ENCODE measurements around the gene FGF12. TPM values are rescaled to one million over a fixed set of nuclear protein-coding genes. Genes with fewer than 3 reads are reported as not detected.

FGF12 gene
- total RNA-seq, 1 experiment from 2014 or later, result 0.51 TPM

DNA sequence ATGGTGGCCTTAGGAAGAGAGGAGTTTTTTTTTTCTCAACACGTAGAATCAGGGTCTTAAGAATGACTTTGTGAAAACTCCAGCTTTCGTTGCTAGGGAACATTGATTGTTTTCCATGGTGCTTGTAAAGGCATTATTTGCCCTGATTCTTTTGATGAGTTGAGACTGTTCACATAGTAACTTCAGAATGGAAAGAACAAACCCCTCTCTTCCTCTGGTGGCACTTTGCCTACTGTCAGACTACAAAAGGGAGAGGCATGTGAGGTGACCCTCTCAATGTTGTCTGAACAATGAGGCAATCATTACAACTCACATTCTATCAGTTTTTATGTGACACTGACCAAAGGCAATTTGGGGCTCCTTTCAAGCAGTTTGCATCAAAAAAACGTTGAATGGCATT, 477.8 kb downstream of the FGF12 start:
- intact Hi-C loops (cut with micrococcal nuclease; ENCODE audit: unreplicated experiment), result no loop called here
- Histone ChIP-seq H3K27me3 (ENCODE audit: control insufficient read depth, insufficient read depth, low read length) (no peaks in the 10 kb centered on the region), H3K36me3 (ENCODE audit: control insufficient read depth, insufficient read depth, low read length) (no peaks in the 10 kb centered on the region), H3K4me1 (ENCODE audit: control insufficient read depth, insufficient read depth, low read length) (no peaks in the 10 kb centered on the region), H3K9me3 (ENCODE audit: control insufficient read depth, insufficient read depth, low read depth, low read length) (no peaks in the 10 kb centered on the region), H3K27ac (ENCODE audit: low read length) (no peak overlapping the region), H3K4me3 (ENCODE audit: low read depth in 2 of 2, low read length in 2 of 2) (no peak overlapping the region)
- TF ChIP-seq, protein P1, sequence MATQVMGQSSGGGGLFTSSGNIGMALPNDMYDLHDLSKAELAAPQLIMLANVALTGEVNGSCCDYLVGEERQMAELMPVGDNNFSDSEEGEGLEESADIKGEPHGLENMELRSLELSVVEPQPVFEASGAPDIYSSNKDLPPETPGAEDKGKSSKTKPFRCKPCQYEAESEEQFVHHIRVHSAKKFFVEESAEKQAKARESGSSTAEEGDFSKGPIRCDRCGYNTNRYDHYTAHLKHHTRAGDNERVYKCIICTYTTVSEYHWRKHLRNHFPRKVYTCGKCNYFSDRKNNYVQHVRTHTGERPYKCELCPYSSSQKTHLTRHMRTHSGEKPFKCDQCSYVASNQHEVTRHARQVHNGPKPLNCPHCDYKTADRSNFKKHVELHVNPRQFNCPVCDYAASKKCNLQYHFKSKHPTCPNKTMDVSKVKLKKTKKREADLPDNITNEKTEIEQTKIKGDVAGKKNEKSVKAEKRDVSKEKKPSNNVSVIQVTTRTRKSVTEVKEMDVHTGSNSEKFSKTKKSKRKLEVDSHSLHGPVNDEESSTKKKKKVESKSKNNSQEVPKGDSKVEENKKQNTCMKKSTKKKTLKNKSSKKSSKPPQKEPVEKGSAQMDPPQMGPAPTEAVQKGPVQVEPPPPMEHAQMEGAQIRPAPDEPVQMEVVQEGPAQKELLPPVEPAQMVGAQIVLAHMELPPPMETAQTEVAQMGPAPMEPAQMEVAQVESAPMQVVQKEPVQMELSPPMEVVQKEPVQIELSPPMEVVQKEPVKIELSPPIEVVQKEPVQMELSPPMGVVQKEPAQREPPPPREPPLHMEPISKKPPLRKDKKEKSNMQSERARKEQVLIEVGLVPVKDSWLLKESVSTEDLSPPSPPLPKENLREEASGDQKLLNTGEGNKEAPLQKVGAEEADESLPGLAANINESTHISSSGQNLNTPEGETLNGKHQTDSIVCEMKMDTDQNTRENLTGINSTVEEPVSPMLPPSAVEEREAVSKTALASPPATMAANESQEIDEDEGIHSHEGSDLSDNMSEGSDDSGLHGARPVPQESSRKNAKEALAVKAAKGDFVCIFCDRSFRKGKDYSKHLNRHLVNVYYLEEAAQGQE (IDR thresholded peaks at IDR 0.05; ENCODE audit: insufficient read depth in 1 of 2, low read depth in 2 of 2, low read length in 1 of 2), result no peak
- TF ChIP-seq, protein P2, sequence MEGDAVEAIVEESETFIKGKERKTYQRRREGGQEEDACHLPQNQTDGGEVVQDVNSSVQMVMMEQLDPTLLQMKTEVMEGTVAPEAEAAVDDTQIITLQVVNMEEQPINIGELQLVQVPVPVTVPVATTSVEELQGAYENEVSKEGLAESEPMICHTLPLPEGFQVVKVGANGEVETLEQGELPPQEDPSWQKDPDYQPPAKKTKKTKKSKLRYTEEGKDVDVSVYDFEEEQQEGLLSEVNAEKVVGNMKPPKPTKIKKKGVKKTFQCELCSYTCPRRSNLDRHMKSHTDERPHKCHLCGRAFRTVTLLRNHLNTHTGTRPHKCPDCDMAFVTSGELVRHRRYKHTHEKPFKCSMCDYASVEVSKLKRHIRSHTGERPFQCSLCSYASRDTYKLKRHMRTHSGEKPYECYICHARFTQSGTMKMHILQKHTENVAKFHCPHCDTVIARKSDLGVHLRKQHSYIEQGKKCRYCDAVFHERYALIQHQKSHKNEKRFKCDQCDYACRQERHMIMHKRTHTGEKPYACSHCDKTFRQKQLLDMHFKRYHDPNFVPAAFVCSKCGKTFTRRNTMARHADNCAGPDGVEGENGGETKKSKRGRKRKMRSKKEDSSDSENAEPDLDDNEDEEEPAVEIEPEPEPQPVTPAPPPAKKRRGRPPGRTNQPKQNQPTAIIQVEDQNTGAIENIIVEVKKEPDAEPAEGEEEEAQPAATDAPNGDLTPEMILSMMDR (IDR thresholded peaks at IDR 0.05), result no peak
- no peak for TF ChIP-seq TCF7L2 (IDR thresholded peaks at IDR 0.05; ENCODE audit: low read depth, low read length)
- no peak for TF ChIP-seq SIN3A (IDR thresholded peaks at IDR 0.05; ENCODE audit: borderline replicate concordance, insufficient read depth, low read depth, low read length)
- no peak for TF ChIP-seq POLR2AphosphoS5 (IDR thresholded peaks at IDR 0.05; ENCODE audit: low read depth, low read length)
- ATAC-seq (no peak), DNase-seq (ENCODE audit: low read depth, low spot score) (no peak)
- in situ Hi-C loops (cut with HindIII; ENCODE audit: low pct_unique_long_range_greater_than_20kb, low sequenced_read_pairs), result no loop called here
- no TSS peak for BruUV-seq (replicated peaks)
- ChIA-PET CTCF (no interaction called here), POLR2A (no interaction called here)

DNA sequence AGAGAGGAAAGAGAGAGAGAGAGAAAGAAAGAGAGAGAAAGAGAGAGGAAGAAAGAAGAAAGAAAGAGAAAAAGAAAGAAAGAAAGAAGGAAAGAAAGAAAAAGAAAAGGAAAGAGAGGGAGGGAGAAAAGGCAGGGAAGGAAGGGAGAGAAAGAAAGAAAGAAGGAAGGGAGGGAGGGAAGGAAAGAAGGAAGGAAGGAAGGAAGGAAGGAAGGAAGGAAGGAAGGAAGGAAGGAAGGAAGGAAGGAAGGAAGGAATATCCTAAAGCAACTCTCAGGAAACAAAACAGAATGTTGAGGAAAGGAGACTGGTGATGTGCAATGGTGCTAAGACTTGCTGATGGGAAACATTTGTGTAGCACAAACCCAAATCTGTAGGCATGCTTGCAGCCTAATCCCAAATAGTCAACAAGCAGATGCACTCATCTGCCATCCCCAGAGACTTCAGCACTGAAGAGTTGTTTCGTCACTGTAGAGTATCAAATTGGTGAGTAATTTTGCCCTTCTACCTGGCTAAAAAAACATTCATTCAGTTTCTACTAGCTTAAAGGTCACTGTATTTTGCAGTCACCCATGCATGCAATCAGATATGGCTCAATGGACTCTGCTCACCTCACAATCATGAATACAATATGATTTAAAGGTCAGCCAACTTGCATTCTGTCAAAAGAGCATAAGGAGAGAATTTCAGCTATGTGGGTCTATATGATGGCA, 480.3 kb downstream of the FGF12 start:
- 0 out of 2 replicates have a peak, but pooled peaks cover 4% of the 10 kb centered on the region for H3K9me3 ChIP-seq (ENCODE audit: control insufficient read depth, insufficient read depth, low read depth, low read length)
- no peaks in the 10 kb centered on the region for H3K4me1 ChIP-seq (ENCODE audit: control insufficient read depth, insufficient read depth, low read length)
- no peak for TF ChIP-seq TCF7L2 (IDR thresholded peaks at IDR 0.05; ENCODE audit: low read depth, low read length)
- TF ChIP-seq POLR2AphosphoS5 (IDR thresholded peaks at IDR 0.05; ENCODE audit: low read depth, low read length), result no peak
- TF ChIP-seq, protein P2 (IDR thresholded peaks at IDR 0.05), result no peak
- ATAC-seq (no peak), DNase-seq (ENCODE audit: low read depth, low spot score) (no peak)
- POLR2A ChIA-PET, result no interaction called here
- BruUV-seq (replicated peaks), result no TSS peak
- CTCF ChIA-PET, result no interaction called here
- no peaks in the 10 kb centered on the region for H3K27me3 ChIP-seq (ENCODE audit: control insufficient read depth, insufficient read depth, low read length)
- no peaks in the 10 kb centered on the region for H3K36me3 ChIP-seq (ENCODE audit: control insufficient read depth, insufficient read depth, low read length)
- H3K4me3 ChIP-seq (ENCODE audit: low read depth in 2 of 2, low read length in 2 of 2), result no peak overlapping the region
- in situ Hi-C loops (cut with HindIII; ENCODE audit: low pct_unique_long_range_greater_than_20kb, low sequenced_read_pairs), result no loop called here
- H3K27ac ChIP-seq (ENCODE audit: low read length), result no peak overlapping the region
- intact Hi-C loops (cut with micrococcal nuclease; ENCODE audit: unreplicated experiment), result no loop called here

Data from Panc1 (cell line).